Neutrophil (primary cell): Measurements from ENCODE around the gene SVIP.

Source experiments
- H3K27ac ChIP-seq: fragments of 200-600 bp; sonication (generic); 2 replicates; pipeline ENCODE4 v1.5.1; 2016; ENCODE audit warnings: mild to moderate bottlenecking, moderate library complexity
- H3K27me3 ChIP-seq: fragments of 200-600 bp; sonication (generic); 2 replicates; pipeline ENCODE4 v1.6.0; 2016; ENCODE audit warnings: mild to moderate bottlenecking
- H3K36me3 ChIP-seq: fragments of 200-600 bp; sonication (generic); 2 replicates; pipeline ENCODE4 v1.5.1; 2017
- H3K4me1 ChIP-seq, 2 experiments: fragments of 200-600 bp in 1 of 2; sonication (generic) in 1 of 2; 1 replicate in 1 of 2; 2 replicates in 1 of 2; pipeline versions ENCODE4 v1.5.1 to v1.6.1; 2013 to 2016; ENCODE audit warnings: low read depth in 1 of 2, low read length in 1 of 2, mild to moderate bottlenecking in 1 of 2, moderate library complexity in 1 of 2; ENCODE audit not compliant: control insufficient read depth in 1 of 2, insufficient read depth in 1 of 2
- H3K4me3 ChIP-seq, 2 experiments: fragments of 200-600 bp in 1 of 2; sonication (generic) in 1 of 2; 1 replicate in 1 of 2; 2 replicates in 1 of 2; pipeline ENCODE4 v1.5.1; 2013 to 2016; ENCODE audit warnings: low read depth in 1 of 2, low read length in 1 of 2, mild to moderate bottlenecking in 1 of 2, moderate library complexity in 1 of 2
- H3K9me3 ChIP-seq: fragments of 200-600 bp; sonication (generic); 2 replicates; pipeline ENCODE4 v1.5.1; 2016
- TF ChIP-seq, protein P1 (sequence below): fragments of 200-600 bp; sonication (generic); IDR thresholded peaks from 2 replicates; pipeline ENCODE4 v1.5.1; 2016; ENCODE audit warnings: antibody characterized with exemption

Gene SVIP

DNA sequence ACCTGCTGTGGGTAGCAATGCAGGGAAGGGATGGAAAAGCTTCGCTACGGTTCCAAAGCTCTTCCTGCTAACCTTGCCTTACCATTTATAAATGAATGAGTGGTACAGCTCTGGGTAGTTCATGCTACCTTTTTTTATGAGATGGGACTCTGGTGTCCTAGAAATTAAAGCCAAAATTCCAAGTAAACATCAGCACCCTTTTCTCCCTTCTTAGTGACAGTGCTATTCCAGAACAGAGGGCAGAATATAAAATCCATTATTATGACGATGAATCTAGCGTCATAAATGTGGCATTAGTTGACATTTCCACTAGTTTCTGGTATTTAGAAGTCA is 447 bp upstream of the SVIP start:
- peaks cover 16% of the 10 kb centered on the region for H3K36me3 ChIP-seq
- peak overlapping the region; percentile 82 to 91 for H3K4me3 ChIP-seq
- H3K27ac ChIP-seq = peak overlapping the region; percentile 73
- H3K4me1 ChIP-seq = peaks cover 18 to 31% of the 10 kb centered on the region in 2 experiments
- no peaks in the 10 kb centered on the region for H3K9me3 ChIP-seq
- H3K27me3 ChIP-seq = no peaks in the 10 kb centered on the region
- TF ChIP-seq, protein P1, sequence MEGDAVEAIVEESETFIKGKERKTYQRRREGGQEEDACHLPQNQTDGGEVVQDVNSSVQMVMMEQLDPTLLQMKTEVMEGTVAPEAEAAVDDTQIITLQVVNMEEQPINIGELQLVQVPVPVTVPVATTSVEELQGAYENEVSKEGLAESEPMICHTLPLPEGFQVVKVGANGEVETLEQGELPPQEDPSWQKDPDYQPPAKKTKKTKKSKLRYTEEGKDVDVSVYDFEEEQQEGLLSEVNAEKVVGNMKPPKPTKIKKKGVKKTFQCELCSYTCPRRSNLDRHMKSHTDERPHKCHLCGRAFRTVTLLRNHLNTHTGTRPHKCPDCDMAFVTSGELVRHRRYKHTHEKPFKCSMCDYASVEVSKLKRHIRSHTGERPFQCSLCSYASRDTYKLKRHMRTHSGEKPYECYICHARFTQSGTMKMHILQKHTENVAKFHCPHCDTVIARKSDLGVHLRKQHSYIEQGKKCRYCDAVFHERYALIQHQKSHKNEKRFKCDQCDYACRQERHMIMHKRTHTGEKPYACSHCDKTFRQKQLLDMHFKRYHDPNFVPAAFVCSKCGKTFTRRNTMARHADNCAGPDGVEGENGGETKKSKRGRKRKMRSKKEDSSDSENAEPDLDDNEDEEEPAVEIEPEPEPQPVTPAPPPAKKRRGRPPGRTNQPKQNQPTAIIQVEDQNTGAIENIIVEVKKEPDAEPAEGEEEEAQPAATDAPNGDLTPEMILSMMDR = no peak

DNA sequence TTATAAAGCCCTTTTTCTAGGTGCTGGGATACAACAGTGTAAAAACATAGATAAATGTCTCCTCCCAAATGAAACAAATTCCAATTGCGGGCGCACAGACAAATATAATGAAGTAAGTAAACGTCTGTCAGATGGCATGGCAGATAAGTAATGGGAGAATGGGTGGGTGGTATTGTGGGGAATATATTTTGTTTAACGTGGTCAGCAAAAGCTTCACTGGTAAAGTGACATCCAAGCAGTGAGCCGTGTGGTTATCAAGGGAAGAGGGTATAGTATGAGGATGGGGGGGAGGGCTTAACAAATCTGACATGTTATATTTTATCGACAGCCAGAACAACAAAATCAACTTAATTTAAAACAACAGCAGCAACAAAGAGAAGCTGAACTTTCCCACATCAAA is 1.2 kb downstream of the SVIP start:
- Histone ChIP-seq H3K4me1 (peaks cover 18 to 31% of the 10 kb centered on the region in 2 experiments), H3K27ac (no peak overlapping the region), H3K4me3 (peak overlapping the region; percentile 82 to 91), H3K9me3 (no peaks in the 10 kb centered on the region), H3K27me3 (no peaks in the 10 kb centered on the region), H3K36me3 (peaks cover 30% of the 10 kb centered on the region)
- TF ChIP-seq, protein P1 = no peak

DNA sequence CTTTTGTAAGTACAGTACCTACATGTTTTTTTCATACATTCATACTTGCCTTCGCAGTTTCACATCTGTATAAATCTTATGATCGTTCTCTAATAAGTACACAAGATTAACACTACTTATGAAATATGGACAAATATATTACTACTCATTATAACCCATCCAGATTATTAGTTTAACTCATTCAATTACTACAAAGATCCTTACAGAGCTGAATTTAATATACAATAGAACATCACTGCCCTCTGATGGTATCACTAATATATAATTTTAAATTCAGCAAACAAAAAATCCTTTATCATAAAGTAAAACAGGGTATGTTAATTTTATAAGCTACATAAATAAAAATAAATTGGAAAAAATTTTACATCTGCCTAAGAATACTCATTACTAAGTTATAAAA is 7.4 kb downstream of the SVIP start:
- H3K4me1 ChIP-seq = peaks cover 0 to 4% of the 10 kb centered on the region in 2 experiments
- no peaks in the 10 kb centered on the region for H3K27me3 ChIP-seq
- H3K27ac ChIP-seq = no peak overlapping the region
- no peak overlapping the region for H3K4me3 ChIP-seq
- TF ChIP-seq, protein P1 = no peak
- no peaks in the 10 kb centered on the region for H3K9me3 ChIP-seq
- peaks cover 88% of the 10 kb centered on the region for H3K36me3 ChIP-seq

DNA sequence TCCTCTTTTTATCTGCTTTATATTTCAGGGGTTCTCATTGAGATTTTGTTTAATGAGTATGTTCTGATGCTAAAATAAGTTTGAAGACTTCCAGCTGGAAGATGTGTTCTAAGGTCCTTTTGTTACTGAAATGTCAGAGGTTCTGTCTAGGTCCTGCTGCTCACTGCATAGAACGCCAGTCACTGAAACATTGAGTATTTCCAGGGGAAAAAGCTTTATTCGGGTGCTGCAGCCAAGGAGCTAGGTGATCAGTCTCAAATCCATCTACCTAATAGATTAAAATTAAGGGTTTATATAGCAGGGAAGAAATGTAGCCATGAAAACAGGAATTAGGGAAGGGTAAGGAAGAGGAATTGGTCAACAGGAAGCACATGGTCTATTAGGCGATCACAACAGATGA is 19.7 kb downstream of the SVIP start:
- Histone ChIP-seq H3K4me3 (no peak overlapping the region), H3K36me3 (no peaks in the 10 kb centered on the region), H3K9me3 (no peaks in the 10 kb centered on the region), H3K4me1 (peaks cover 0 to 4% of the 10 kb centered on the region in 2 experiments), H3K27ac (no peak overlapping the region), H3K27me3 (no peaks in the 10 kb centered on the region)
- TF ChIP-seq, protein P1 = no peak

DNA sequence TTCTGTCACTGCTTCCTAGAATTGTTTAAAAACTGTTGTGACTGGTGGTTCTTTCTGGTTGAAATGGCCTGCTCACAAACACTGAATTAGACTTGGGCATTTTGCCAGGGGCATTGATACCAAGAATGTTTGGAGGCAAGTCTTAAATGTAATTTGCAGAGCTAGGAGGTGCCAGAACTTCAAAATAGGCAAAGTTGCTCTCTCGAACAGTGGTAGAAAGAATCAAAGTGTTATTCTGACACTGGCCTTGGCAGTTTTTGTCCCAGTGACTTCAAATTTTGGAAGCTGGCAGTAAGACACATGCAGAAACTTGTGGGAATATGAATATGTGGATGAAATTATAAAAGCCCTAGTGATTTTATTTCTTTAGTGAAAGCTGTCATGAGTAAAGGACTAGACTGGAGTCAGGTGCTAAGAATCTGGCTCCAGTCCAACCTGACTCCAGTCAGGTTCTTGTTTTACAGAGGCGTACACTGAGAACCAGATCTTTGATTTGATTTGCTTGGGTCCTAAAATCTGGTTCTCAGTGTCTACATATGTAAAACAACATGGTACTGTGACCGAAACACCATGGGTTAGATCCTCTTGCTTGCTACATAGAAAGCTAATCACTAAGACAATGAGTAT is 20.9 kb downstream of the SVIP start:
- Histone ChIP-seq H3K9me3 (no peaks in the 10 kb centered on the region), H3K36me3 (no peaks in the 10 kb centered on the region), H3K27me3 (peaks cover 10% of the 10 kb centered on the region), H3K4me3 (no peak overlapping the region), H3K27ac (no peak overlapping the region), H3K4me1 (peaks cover 0 to 4% of the 10 kb centered on the region in 2 experiments)
- TF ChIP-seq, protein P1 = no peak
